PC-3 (cell line): ENCODE measurements around the gene PGAP2. TPM values are rescaled to one million over a fixed set of nuclear protein-coding genes. Genes with fewer than 3 reads are reported as not detected.

ENCODE experiments used
- ATAC-seq: fragments of 200-7000 bp; cut with Tn5 transposase; 2 replicates; pipeline ENCODE4 v1.9.1; 2020; ENCODE audit warnings: mild to moderate bottlenecking, moderate library complexity
- BruUV-seq: library from RNA; stranded (reverse); fragments of 400-500 nt; replicated peaks from 2 replicates; lab custom pipeline; 2021; lab: Mats Ljungman, UMichigan
- CTCF ChIA-PET: fragments of 300-600 bp; sonication (Branson Sonifier 250); formaldehyde crosslinking; loops from one replicate; lab custom pipeline; 2022; ENCODE audit warnings: antibody characterized with exemption; lab: Charles Lee
- POLR2A ChIA-PET: fragments of 300-600 bp; sonication (Branson Sonifier 250); formaldehyde crosslinking; loops from one replicate; lab custom pipeline; 2022; ENCODE audit warnings: antibody characterized with exemption; ENCODE audit not compliant: unreplicated experiment; lab: Charles Lee
- DNase-seq: peaks from one replicate; pipeline ENCODE4 v3.0.0-alpha.2; 2015
- H2AFZ ChIP-seq: fragments of 300-600 bp; sonication (generic); 2 replicates; pipeline ENCODE4 v1.6.0; 2016; ENCODE audit warnings: antibody characterized with exemption, low read length
- H3F3A ChIP-seq: fragments of 300-600 bp; sonication (generic); one replicate; pipeline ENCODE4 v1.6.0; 2017; ENCODE audit warnings: antibody characterized with exemption, low read length, control low read depth, mild to moderate bottlenecking; ENCODE audit not compliant: unreplicated experiment
- H3K27ac ChIP-seq: fragments of 300-600 bp; sonication (generic); 2 replicates; pipeline ENCODE4 v1.5.1; 2016; ENCODE audit warnings: mild to moderate bottlenecking, low read length
- H3K27me3 ChIP-seq: fragments of 300-600 bp; sonication (generic); 2 replicates; pipeline ENCODE4 v1.6.1; 2016; ENCODE audit warnings: low read length, mixed read lengths
- H3K36me3 ChIP-seq: fragments of 300-600 bp; sonication (generic); 2 replicates; pipeline ENCODE4 v1.6.1; 2016; ENCODE audit warnings: low read depth, mixed run types, low read length, mixed read lengths
- H3K4me1 ChIP-seq: fragments of 300-600 bp; sonication (generic); 2 replicates; pipeline ENCODE4 v1.5.1; 2016; ENCODE audit warnings: low read length; ENCODE audit not compliant: insufficient read depth
- H3K4me2 ChIP-seq: fragments of 300-600 bp; sonication (generic); 2 replicates; pipeline ENCODE4 v1.6.0; 2016; ENCODE audit warnings: low read length
- H3K4me3 ChIP-seq: fragments of 300-600 bp; sonication (generic); 2 replicates; pipeline ENCODE4 v1.5.1; 2016; ENCODE audit warnings: mild to moderate bottlenecking, low read length, mixed read lengths
- H3K79me2 ChIP-seq: fragments of 300-600 bp; sonication (generic); 2 replicates; pipeline ENCODE4 v1.6.1; 2017; ENCODE audit warnings: low read length, mixed read lengths
- H3K9ac ChIP-seq: fragments of 300-600 bp; sonication (generic); 2 replicates; pipeline ENCODE4 v1.6.0; 2016; ENCODE audit warnings: mild to moderate bottlenecking, low read length
- H3K9me2 ChIP-seq: fragments of 300-600 bp; sonication (generic); replicated peaks from 2 replicates; pipeline ENCODE4 v1.6.1; 2016; ENCODE audit warnings: mixed run types, low read length, mixed read lengths
- H3K9me3 ChIP-seq: fragments of 300-600 bp; sonication (generic); 2 replicates; pipeline ENCODE4 v1.6.1; 2016; ENCODE audit warnings: low read length, mixed read lengths
- H4K20me1 ChIP-seq: fragments of 300-600 bp; sonication (generic); 2 replicates; pipeline ENCODE4 v1.6.1; 2016; ENCODE audit warnings: low read length, mixed read lengths
- EZH2 ChIP-seq: fragments of 300-600 bp; sonication (generic); IDR thresholded peaks from one replicate; pipeline ENCODE4 v1.6.1; 2017; ENCODE audit warnings: antibody characterized with exemption, mild to moderate bottlenecking, low read length; ENCODE audit not compliant: unreplicated experiment
- EZH2phosphoT487 ChIP-seq: fragments of 300-600 bp; sonication (generic); IDR thresholded peaks from 2 replicates; pipeline ENCODE4 v1.6.1; 2018; ENCODE audit warnings: mild to moderate bottlenecking, antibody characterized with exemption, low read length, borderline replicate concordance
- intact Hi-C: fragments of 100-400 bp; cut with micrococcal nuclease; formaldehyde crosslinking; loops from 2 replicates; pipeline ENCODE4 v1.9.0; 2023
- total RNA-seq: library from RNA; depleted of rRNA; stranded (reverse); fragments of >200 nt; gene quantifications from 2 replicates; pipeline ENCODE4 v1.2.3, GENCODE V29; 2014
- TF ChIP-seq, protein P1 (sequence below): fragments of 300-600 bp; sonication (generic); conservative IDR thresholded peaks from 2 replicates; pipeline ENCODE4 v1.5.1; 2017; ENCODE audit warnings: antibody characterized with exemption, low read depth, mild to moderate bottlenecking, low read length

PGAP2 gene
- total RNA-seq, 1 experiment from 2014 or later: 25.9 TPM

DNA sequence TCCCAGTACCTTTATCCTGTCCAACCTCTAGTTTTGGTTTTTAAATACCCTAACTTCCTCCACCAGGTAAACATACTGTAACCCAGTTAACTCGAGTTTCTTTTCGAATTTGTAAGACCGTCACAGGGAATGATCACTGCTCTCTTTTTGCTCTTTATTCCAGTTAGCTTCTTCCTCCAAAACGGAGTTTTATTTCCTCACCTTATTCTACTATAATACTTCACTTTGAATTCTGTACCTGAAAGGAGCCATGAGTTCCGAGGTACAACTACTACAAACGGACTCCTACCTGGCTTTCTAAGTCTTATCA is 12.4 kb upstream of the PGAP2 start:
- POLR2A ChIA-PET: no interaction called here
- TF ChIP-seq, protein P1, sequence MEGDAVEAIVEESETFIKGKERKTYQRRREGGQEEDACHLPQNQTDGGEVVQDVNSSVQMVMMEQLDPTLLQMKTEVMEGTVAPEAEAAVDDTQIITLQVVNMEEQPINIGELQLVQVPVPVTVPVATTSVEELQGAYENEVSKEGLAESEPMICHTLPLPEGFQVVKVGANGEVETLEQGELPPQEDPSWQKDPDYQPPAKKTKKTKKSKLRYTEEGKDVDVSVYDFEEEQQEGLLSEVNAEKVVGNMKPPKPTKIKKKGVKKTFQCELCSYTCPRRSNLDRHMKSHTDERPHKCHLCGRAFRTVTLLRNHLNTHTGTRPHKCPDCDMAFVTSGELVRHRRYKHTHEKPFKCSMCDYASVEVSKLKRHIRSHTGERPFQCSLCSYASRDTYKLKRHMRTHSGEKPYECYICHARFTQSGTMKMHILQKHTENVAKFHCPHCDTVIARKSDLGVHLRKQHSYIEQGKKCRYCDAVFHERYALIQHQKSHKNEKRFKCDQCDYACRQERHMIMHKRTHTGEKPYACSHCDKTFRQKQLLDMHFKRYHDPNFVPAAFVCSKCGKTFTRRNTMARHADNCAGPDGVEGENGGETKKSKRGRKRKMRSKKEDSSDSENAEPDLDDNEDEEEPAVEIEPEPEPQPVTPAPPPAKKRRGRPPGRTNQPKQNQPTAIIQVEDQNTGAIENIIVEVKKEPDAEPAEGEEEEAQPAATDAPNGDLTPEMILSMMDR: no peak
- TF ChIP-seq EZH2: no peak
- no peak for TF ChIP-seq EZH2phosphoT487
- no TSS peak for BruUV-seq

DNA sequence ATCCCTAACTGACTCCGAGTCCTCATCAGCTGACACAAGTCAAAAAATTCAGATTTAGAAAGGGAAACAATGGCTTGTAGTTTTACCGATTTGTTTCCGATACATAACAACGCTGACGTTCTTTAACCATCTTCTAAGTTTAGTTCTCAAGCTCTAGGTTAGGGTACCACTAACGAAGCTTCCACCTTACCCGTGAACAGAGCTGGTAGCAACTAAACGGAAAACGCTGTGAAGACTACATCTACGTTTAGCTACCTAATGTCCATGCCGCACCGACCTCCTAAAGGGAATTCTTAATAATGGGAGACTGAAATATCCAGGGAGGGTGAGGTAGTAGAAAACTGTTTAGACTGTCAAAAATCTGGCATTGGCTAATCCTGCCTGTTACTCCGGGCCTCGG is 12.0 kb upstream of the PGAP2 start:
- peaks cover 21% of the 10 kb centered on the region for H3K4me1 ChIP-seq
- peak overlapping the region; percentile 97 for H3K9ac ChIP-seq
- ATAC-seq (no peak), DNase-seq (no peak)
- no peaks in the 10 kb centered on the region for H3K9me3 ChIP-seq
- H3K4me2 ChIP-seq: peak overlapping the region; percentile 96
- ChIA-PET CTCF (interaction anchor here (0.7 kb wide), 1 partner anchor 16 kb away, joined by 3 read pairs; no protein-coding TSS in a partner anchor), POLR2A (no interaction called here)
- peaks cover 37% of the 10 kb centered on the region for H4K20me1 ChIP-seq
- no peaks in the 10 kb centered on the region for H3F3A ChIP-seq
- no peaks in the 10 kb centered on the region for H3K9me2 ChIP-seq
- BruUV-seq: TSS peak; percentile 58
- intact Hi-C loops: no loop called here
- H2AFZ ChIP-seq: no peak overlapping the region
- no peaks in the 10 kb centered on the region for H3K27me3 ChIP-seq
- H3K27ac ChIP-seq: no peak overlapping the region
- TF ChIP-seq, protein P1: no peak
- no peak for TF ChIP-seq EZH2
- TF ChIP-seq EZH2phosphoT487: no peak
- peaks cover 10% of the 10 kb centered on the region; the same call in 1 of the 2 replicates for H3K36me3 ChIP-seq
- peaks cover 63% of the 10 kb centered on the region for H3K79me2 ChIP-seq
- H3K4me3 ChIP-seq: peak overlapping the region; percentile 99

More for the DNA sequence above, 12.4 kb upstream of the PGAP2 start:
- intact Hi-C loops: no loop called here
- Histone ChIP-seq H3K79me2 (peaks cover 67% of the 10 kb centered on the region), H3K9me2 (no peaks in the 10 kb centered on the region), H3K4me3 (peak overlapping the region; percentile 99), H3K4me2 (peak overlapping the region; percentile 96), H4K20me1 (peaks cover 37% of the 10 kb centered on the region), H3K9me3 (no peaks in the 10 kb centered on the region), H3K36me3 (peaks cover 10% of the 10 kb centered on the region; the same call in 1 of the 2 replicates), H3F3A (no peaks in the 10 kb centered on the region), H3K9ac (peak overlapping the region; percentile 97), H3K27ac (no peak overlapping the region), H2AFZ (no peak overlapping the region), H3K27me3 (no peaks in the 10 kb centered on the region), H3K4me1 (peaks cover 21% of the 10 kb centered on the region)
- CTCF ChIA-PET: interaction anchor here (0.7 kb wide), 1 partner anchor 17 kb away, joined by 3 read pairs; no protein-coding TSS in a partner anchor
- no peak for ATAC-seq
- no peak for DNase-seq

DNA sequence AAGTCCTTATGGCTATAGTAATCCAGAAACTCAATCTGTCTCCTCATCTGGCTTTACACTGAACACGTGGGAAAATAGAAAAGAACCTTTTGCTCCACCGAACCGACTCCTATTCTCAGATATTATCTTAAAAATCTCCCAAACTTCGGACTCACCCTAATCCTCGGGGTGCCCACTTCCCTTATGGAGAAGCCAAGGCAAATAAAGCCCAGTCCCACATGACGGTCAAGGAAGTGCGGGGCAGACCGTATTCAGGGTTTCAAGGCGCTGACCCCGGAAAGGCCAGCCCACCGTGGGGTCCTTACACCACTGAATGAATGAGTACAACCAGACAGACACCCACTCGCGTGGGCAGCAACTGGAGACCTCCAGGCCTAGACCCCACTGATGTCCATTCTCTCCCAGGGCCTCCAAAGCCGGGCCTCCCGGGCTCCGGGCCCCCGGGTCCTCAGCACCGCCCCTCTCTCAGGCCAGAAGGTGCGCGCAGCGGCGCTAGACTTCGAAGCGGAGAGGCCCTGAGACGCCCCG is 11.5 kb upstream of the PGAP2 start:
- H3K27ac ChIP-seq: peak overlapping the region; percentile 62
- H3K4me3 ChIP-seq: peak overlapping the region; percentile 99
- H3F3A ChIP-seq: no peaks in the 10 kb centered on the region
- ChIA-PET CTCF (no interaction called here), POLR2A (no interaction called here)
- peak overlapping the region; percentile 54 for H2AFZ ChIP-seq
- H3K4me2 ChIP-seq: peak overlapping the region; percentile 96
- ATAC-seq: peak; percentile 32
- TF ChIP-seq EZH2phosphoT487 (no peak), EZH2 (no peak)
- TF ChIP-seq, protein P1: no peak
- peaks cover 21% of the 10 kb centered on the region for H3K4me1 ChIP-seq
- BruUV-seq: no TSS peak
- peaks cover 37% of the 10 kb centered on the region for H4K20me1 ChIP-seq
- DNase-seq: no peak
- no peaks in the 10 kb centered on the region for H3K9me3 ChIP-seq
- intact Hi-C loops: loop anchor here (1.0 kb wide), 1 partner anchor 11 kb away; the partner anchor contains the start of gene PGAP2
- no peaks in the 10 kb centered on the region for H3K27me3 ChIP-seq
- H3K9me2 ChIP-seq: no peaks in the 10 kb centered on the region
- H3K9ac ChIP-seq: peak overlapping the region; percentile 97
- H3K36me3 ChIP-seq: peaks cover 10% of the 10 kb centered on the region; the same call in 1 of the 2 replicates
- H3K79me2 ChIP-seq: peaks cover 58% of the 10 kb centered on the region
